Measurements from ENCODE around the gene RANBP1.

Gene RANBP1

DNA sequence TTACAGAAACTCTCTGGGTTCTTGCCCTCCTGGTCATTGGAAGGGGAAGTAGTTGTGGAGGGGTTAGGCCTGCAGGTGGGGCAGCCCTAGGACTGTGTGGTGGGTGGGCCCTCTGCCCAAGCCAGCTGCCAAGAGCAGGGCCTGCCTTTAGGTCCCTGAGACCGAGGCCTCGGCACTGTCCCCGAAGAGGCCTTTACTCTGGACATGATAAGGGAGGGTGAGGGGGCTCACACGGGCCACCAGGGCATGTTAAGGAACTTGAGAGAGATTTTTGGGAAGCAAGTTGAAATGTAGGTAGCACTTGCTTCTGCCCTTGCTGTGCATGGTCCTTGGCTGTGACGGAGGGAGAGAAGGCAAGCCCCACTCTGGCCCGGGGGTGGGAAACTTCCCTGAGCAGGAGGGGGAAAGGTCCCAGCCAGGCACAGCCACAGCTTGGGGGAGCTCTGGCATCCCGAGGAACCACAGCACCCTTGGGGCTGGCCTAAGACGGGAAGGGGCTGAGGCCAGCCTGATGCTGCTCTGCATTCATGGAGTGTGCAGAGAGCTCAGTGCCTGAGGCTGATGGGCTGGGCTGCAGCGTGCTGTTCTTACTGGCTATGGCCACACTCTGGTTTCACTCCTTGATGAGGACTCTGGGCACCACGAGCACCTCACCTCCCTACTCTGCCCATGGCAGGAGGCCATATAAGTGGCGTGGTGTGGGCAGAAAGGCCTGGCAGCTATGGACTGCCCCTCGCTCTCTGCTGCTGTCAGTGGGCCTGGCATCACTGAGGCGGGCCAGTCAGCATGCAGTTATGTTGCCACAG is 7.8 kb upstream of the RANBP1 start:
- no peak for DNase-seq (ENCODE audit: low read depth in 1 of 2, low spot score in 1 of 2)

DNA sequence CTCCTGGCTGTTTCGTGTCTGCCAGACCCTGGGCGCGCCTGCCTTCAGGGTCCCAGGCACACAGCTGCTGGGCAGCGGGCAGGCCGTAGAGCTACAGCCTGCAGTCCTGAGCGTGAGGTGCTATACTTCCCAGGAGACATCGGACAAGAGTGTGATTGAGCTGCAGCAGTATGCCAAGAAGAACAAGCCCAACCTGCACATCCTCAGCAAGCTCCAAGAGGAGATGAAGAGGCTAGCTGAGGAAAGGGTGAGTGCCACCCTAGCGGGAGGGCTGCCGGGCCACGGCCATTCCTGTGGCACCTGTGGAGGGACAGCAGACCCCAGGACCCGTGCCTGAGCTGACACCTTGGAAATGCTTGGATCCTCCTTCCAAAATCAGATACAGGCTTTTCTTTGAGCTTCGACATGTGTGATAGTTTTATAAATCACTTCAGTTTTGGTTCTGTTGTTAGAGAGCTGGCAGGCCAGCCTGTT is 7.1 kb upstream of the RANBP1 start:
- no peak for DNase-seq (ENCODE audit: low read depth in 1 of 2, low spot score in 1 of 2)

DNA sequence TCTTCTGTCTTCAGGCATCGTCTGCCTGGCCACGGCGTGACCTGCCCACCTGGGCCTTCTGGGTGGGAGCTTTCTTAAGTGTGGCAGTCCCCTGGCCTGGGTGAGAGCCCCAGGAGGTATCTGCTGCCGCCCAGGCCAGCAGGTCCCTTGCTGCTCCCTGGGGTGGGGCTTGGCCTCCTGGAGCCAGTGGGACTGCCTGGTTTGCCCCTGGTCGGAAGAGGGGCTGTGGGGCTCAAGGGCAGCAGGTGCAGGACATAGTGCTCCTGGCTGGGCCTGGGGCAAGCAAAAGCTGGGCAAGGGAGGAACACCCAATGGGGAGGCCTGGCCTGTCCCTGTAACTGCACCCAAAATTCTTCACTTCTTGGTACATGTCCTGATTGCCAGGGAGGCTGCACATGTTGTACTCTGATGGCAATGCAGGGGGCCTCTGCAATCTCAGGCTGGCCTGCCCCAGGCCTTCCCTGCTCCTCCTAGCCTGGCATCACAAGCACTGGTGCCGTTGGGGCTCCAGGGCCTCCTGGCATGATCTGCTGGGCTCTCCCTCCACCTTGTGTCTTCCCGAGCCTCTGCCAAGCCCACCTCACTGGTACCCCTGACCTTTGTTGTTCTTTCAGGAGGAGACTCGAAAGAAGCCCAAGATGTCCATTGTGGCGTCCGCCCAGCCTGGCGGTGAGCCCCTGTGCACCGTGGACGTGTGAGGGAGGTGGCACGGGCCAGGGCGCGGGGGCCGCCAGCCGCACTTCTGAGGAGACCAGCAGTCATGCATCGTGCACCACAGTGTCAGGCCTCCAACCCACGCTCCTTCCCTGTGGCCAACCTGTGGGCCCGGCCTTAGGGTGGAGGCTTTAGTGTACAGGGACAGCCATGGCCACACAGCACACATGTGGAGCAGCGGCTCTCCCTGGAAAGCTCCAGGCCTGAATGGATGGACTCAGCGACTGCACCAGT is 6.2 kb upstream of the RANBP1 start:
- DNase-seq (ENCODE audit: low read depth in 1 of 2, low spot score in 1 of 2): no peak

DNA sequence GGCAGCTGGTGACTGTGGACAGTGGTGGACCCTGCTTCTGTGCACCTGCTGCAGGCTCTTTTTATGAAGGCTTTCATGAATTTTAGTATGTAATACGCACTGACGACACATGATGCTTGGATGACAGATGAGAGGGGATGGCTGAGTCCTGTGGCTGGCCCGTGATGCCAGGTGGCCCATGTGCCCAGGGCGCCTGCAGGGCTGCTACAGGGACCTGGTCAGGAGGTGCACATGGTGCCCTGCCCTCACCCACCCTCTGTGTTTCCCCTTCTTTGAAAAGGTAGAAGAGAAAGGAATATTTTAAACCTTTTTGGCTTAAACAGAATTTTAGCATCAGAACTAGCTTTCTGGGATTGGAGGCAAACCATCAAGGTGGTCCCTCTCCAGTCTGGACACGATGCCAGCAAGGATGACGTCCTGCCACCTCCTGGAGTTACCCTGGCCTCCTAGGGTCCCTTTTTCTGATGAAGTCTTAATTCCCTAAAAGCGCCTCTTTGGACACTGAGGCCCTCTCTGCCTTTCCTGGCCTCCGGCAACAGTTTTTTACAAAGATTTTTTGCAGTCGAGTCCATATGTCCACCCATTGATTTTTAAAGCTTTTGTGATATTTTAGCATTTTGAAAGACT is 5.4 kb upstream of the RANBP1 start:
- no peak for DNase-seq (ENCODE audit: low read depth in 1 of 2, low spot score in 1 of 2)

DNA sequence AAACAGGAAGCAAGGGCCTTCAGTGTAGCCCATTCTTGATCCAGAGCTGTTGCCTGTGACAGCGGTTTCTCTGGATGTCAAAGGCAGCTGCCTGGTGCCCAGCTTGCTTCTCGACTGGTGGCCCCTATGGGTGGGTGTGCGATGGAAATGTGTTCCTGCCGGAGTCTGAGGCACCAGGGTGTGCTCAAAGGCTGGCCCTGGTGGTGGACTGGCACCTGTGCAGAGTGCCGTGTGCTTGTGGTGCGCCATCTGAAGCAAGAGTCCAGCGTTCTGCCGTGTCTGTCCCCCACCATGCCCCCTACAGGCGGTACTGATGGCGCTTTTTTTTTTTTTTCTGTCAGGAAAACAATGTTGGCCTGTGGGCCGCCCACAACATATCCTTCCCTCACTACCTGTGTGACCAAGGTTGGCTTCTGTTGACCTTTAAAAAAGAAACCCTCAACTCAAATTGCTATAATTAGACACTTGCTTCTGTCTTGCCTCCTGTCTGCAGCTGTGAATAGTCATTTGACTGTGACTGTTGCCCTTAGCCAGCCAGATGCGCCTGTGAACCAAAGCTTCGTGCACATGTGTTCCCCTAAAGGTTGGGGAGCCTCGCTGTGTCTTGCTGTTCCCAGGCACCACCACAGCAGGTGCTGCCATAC is 4.7 kb upstream of the RANBP1 start:
- DNase-seq (ENCODE audit: low read depth in 1 of 2, low spot score in 1 of 2): no peak

DNA sequence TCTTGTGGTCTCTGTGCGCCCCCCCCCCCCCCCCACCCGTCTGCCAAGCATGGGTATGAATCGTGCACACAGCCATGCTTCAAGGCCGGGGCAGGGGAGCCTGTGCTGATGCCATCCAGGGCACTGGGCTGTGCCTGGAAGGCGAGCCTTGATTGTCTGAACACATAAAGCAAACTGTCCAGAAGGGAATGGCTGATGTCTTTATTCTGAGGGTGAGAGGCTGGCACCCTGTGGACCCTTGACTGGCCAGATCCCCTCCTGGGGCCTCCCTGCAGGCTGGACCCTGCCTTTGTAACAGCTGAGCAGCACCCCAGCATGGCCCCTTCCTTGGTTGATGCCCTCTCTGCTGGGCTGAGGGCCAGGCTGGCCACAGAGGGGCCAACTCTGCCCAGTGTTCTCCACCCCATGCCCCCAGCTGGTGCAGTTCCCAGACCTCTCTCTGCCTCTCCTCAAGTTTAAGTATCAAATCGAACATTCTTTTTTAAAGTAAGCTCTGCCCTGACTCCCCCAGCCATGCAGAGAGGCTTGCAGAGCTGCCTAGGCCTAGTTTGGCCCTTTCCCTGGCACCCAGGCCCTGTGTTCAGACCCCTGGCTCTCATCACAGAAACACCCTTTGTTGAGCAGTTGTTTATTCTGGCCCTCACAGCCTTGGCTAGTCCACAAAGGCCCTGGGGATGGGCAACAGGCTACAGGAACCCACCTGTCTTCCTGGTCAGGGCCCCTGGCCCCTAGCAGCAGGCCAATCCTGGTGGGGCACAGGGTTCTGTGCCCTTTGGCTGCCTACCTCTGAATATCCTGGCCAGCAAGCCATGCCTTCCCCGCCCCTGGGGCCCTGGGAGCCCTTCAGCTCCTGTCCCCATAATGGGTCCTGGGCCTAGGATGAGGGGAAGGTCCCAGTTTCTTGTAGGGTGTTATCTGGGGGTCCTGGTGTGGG is 3.9 kb upstream of the RANBP1 start:
- DNase-seq (ENCODE audit: low read depth in 1 of 2, low spot score in 1 of 2): no peak

DNA sequence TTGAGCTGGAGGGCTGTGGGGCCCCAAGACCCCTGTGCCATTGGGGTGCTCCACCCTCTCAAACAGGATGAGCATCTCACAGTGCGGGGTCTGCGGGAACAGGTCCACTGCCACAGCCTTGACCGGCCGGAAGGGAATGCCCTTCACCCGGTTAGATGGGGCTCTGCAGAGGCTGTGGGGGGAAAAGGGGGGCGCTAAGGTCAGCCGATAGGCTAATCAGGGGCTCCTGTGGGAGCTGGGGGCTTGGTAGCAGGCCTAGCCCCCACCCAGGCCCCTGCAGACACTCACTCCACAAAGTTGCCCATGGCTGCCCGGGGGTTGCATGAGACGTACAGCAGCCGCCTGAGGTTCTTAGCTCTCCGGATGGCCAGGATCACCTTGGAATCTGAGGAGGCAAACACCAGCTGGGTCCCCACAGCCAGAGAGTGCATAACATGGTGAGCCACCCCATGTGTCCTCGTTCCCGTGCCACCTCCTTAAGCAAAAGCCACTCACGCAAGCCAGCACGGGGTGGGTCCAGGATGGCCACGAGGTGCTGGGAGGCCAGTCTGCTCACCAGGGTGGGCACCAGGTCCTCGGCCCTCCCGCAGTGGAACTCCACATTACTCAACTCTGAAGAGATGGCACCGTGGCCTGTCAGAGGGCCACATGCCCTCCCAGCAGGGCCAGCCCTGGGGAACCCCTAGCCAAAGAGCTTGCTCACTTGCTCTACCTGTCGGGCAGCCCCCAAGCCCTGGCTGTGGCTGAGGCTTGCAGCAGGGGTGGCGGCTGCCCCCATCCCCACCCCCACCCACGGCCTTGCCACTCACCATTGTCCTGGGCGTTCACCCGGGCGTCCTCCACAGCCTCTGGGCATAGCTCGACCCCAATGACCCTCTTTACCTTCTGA is 3.0 kb upstream of the RANBP1 start:
- DNase-seq (ENCODE audit: low read depth in 1 of 2, low spot score in 1 of 2): no peak

DNA sequence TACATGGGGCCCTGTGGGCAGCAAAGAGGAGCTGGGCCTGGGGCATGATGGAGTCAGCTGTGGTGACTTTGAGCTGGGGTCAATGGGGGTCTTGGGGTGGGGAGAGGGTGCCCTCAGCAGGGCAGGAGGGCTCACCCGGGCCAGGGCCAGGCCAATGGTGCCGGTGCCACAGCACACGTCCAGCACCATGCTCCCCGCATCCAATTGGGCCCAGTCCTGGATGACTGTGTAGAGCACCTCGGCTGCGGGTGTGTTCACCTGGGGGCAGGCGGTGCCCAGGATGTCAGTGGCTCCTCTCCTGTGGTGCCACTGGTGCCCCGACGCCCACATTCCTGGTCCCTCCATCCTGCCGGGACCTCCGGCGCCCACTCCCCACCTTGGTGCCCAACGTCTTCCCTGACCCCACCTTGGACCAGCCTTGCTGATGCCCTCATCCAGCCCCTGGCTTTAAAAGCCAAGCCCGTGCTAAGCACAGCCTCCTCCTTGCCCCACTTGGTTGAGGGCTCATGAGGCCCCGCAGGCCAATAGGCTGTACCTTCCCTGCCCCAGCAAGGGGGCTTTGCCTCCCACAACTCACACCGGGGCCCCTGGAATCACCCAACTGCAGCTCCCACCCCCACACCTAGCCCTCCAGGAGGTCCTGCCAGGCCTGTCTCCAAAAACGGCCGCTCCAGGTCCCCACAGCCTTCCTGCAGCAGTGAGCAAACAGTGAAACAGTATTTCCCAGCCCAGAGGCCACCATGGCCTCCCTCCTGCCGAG is 2.2 kb upstream of the RANBP1 start:
- no peak for DNase-seq (ENCODE audit: low read depth in 1 of 2, low spot score in 1 of 2)

DNA sequence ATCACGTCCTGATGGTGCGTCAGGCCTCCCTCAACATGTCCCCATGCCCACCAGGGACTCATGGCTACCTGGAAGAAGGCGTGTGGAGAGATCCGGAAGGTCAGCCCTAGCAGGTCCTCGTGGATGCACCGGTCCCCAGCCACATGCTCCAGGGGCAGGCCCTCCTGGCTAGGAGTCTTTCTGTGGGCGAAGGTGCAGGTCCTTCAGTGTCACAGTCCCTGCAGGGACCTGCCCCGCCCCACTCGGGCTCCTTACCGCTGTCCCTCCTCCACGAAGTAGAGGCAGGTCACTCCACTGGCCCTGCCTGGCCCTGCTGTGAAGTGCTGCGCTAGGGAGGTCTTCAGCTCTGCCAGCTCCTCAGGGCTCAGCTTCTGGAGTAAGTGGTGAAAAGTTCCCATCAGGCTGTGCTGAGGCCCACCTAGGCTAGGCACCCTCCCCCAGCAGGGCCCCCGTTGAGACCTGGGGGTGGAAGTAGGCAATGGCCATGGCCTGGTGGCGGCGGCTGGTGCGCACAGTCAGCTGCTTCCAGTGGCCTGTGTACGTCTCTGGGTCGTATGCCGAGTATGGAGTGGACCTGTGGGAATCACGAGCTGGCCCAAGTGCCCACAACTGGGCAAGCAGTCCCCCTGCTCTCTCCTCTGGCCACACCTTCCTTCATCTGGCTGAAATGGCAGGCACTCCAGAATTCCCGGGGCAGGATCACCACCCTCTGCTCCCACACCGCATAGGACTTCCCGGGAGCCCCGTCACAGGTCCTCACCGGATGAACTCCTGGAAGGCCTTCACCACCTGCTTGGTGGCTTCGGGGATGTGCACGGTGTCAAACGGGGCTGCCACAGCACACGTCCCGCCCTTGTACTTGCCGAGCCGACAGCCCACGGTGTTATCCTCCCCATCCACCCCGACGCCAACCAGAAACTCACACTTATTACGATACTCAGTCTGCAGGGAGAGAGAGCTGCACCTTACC is 1.1 kb upstream of the RANBP1 start:
- DNase-seq (ENCODE audit: low read depth in 1 of 2, low spot score in 1 of 2): no peak

DNA sequence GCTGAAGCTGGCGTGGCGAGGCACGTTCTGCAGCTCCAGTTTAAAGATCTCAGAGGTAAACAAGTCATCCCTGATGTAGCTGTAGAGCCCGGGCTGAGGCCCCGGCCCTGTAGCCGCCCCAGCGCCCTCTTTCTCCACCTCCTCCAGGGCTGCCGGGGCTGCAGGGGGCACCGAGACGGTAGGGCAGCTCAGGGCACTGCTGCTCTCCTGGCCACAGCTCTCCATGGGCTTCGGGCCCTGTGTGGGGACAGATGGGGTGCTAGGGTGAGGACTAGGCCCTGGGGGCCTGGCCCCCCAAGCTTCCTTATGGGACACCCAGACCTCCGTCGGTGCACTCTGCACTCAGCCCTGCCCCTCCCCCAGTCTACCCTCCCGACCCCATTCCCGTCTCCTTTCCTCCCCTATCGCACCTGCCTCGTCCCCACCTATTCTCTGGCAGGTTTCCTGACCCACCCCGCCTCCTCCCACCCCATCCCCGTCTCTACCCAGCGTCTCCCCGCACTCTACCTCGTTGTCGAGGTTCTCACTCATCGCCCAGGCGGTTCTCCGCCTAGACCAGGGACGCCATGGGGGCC is 559 bp downstream of the RANBP1 start:
- DNase-seq (ENCODE audit: low read depth in 1 of 2, low spot score in 1 of 2): no peak

DNA sequence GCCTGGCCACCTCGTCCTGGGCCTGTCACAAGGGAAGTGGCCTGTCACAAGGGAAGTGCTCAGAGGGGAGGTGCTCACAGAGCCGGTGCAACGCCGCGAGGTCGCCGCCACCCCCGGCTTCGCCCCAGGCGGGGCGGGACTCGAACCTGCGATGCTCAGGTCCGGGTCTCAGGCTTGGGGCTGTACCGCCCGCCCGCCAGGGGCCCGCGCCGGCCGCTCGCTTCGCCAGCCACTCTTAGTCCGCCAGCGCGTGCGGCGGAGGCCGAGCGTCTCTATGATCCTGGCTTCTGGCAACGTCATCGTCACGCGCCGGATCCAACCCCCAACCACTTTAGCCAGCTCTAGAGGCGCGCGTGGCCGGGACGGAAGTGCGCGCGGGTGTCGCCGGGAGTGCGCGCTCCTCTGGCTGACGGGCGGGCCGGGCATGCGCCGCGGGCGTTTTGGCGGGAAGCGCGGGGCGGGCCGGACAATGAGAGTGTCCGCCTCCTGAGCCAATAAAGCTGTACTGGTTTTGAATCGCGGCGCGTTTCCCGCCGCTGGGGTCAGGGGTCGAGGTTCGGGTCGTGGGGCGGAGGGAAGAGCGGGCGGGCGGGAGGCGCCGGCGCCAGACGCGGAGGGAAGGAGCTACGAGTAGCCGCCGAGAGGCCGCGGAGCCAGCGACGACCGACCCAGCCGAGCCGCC is 1.2 kb downstream of the RANBP1 start, which contains the start of gene TRMT2A:
TSS of gene TRMT2A (minus strand) at position 276 of the 682 bp plus-strand sequence. CDS start 320 bp downstream, outside the sequence.
- DNase-seq (ENCODE audit: low read depth in 1 of 2, low spot score in 1 of 2): peak; percentile 92 to 95

DNA sequence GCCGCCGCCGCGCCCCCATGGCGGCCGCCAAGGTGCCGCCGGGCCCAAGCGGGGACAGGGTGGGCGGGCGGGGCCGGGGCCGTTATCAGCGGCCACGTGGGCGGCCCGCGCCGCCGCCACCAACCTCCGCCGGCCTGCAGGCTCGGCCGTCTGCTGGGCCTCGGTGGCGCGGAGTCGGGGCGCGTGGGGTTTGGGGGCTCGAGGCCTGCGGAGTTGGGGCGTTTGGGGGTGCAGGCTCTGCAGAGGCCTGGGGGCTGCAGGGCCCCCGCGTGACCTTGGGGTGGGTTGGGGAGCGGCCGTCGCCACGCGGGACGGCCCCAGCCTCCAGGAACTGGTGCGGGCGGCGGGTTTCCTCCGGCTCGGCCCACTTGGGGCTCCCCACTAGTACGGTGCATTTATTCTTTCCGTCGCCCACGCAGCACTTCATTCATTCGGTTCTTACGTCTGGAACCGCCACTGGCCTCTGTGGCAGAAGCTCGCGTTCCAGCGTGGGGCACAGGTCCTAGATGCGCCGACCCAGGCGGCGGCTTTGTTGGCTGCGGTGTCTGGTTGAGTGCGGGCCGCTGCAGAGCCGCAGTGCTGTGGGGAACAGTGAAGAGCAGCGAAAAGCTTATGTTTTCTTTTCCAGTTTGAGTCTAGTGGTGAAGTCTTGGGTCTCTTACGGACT is 1.9 kb downstream of the RANBP1 start:
- DNase-seq (ENCODE audit: low read depth in 1 of 2, low spot score in 1 of 2): peak in 1 of 2 donors; percentile 51

DNA sequence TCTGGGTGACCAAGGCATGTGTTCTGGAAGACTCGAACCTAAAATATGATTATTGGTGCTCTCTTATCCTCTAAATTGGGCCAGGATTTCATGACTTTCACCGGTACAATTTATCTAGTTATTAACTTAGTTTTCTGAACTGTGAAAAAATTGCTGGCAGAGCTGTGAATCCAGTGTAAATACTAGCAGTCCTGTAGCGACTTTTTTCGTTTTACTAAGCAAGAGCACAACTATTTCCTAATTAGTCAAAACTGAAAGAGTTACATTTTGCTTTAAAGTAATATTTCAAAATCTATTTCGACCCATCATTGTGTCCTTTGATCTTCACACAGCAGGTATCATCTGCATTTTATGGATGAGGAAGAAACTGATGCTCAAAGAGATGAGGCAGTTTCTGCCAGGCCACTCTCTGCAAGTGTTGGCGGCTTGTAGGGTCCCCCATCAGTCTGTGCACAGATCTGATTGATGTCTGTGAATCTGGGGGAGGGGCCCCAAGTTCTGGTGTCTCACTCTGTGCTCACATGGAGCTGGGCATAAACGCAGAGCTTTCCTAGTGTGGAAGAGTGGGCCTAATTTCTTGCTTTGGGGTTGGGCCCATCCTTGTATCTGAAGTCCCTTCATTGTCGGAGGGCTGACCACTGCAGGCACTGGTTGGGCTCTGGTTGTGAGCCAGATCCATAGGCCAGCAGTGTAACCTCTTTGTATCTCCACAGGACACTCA is 2.6 kb downstream of the RANBP1 start:
- no peak for DNase-seq (ENCODE audit: low read depth in 1 of 2, low spot score in 1 of 2)

DNA sequence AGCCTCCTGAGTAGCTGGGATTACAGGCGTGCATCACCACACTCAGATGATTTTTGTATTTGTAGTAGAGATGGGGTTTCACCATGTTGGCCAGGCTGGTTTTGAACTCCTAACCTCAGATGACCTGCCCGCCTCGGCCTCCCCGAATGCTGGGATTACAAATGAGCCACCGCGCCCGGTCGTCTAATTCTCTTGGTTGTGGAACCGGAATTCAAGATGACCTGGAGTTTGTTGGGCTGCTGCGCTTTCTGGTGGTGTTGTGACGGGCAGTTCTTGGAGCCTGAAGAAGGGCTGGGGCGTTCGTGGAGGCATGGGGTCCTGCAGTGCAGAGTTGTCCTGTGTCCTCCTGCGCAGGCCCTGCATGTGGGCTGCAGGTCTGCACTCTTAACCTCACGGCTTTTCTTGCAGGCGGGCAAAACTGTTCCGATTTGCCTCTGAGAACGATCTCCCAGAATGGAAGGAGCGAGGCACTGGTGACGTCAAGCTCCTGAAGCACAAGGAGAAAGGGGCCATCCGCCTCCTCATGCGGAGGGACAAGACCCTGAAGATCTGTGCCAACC is 6.0 kb downstream of the RANBP1 start:
- DNase-seq (ENCODE audit: low read depth in 1 of 2, low spot score in 1 of 2): no peak
